Measurements from ENCODE around the gene MDFI.

DNA sequence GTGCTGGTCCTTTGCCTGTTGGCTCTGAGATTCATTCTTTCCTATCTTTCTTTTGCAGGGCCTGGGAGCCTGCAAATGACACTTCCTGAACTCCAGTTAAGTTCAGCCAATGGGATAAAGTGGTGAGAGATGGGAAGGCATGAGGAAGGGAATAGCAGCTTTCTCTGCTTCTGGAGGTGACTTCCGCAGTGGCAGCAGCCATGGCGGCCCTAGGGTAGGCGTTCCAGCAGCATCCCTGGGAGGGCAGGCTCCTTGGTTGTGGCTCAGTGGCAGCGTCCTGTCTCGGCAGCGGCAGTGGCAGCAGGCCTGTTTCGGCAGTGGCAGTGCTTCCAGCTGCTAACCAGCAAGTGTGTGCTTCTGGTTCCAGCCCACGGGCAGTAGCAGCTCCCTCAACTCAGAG, 7.3 kb upstream of the MDFI start:
- TF ChIP-seq ZNF565 (CRISPR knock-in tag; conservative IDR thresholded peaks at IDR 0.05; ENCODE audit: low read depth) (no peak), ZFP30 (CRISPR knock-in tag; IDR thresholded peaks at IDR 0.05) (no peak), SNAI2 (CRISPR knock-in tag; IDR thresholded peaks at IDR 0.05) (no peak)
- TF ChIP-seq, protein P1, sequence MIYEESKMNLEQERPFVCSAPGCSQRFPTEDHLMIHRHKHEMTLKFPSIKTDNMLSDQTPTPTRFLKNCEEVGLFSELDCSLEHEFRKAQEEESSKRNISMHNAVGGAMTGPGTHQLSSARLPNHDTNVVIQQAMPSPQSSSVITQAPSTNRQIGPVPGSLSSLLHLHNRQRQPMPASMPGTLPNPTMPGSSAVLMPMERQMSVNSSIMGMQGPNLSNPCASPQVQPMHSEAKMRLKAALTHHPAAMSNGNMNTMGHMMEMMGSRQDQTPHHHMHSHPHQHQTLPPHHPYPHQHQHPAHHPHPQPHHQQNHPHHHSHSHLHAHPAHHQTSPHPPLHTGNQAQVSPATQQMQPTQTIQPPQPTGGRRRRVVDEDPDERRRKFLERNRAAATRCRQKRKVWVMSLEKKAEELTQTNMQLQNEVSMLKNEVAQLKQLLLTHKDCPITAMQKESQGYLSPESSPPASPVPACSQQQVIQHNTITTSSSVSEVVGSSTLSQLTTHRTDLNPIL (CRISPR knock-in tag; IDR thresholded peaks at IDR 0.05; ENCODE audit: low read depth) = no peak
- TF ChIP-seq, protein P2, sequence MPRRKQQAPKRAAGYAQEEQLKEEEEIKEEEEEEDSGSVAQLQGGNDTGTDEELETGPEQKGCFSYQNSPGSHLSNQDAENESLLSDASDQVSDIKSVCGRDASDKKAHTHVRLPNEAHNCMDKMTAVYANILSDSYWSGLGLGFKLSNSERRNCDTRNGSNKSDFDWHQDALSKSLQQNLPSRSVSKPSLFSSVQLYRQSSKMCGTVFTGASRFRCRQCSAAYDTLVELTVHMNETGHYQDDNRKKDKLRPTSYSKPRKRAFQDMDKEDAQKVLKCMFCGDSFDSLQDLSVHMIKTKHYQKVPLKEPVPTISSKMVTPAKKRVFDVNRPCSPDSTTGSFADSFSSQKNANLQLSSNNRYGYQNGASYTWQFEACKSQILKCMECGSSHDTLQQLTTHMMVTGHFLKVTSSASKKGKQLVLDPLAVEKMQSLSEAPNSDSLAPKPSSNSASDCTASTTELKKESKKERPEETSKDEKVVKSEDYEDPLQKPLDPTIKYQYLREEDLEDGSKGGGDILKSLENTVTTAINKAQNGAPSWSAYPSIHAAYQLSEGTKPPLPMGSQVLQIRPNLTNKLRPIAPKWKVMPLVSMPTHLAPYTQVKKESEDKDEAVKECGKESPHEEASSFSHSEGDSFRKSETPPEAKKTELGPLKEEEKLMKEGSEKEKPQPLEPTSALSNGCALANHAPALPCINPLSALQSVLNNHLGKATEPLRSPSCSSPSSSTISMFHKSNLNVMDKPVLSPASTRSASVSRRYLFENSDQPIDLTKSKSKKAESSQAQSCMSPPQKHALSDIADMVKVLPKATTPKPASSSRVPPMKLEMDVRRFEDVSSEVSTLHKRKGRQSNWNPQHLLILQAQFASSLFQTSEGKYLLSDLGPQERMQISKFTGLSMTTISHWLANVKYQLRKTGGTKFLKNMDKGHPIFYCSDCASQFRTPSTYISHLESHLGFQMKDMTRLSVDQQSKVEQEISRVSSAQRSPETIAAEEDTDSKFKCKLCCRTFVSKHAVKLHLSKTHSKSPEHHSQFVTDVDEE (CRISPR knock-in tag; IDR thresholded peaks at IDR 0.05) = no peak
